PFSK-1 (cell line): ENCODE results near the gene APOM.

ENCODE experiments used
- FOXP2 ChIP-seq: optimal IDR thresholded peaks from 2 replicates; pipeline ENCODE3; 2011; ENCODE audit warnings: borderline replicate concordance, control low read depth, inconsistent platforms; ENCODE audit not compliant: insufficient read depth; ENCODE audit errors: extremely low read length, extremely low read depth
- POLR2AphosphoS5 ChIP-seq: IDR thresholded peaks from 2 replicates; pipeline ENCODE4 v1.6.1; 2012; ENCODE audit warnings: low read depth, mild to moderate bottlenecking, control low read depth, low read length, moderate library complexity
- REST ChIP-seq, 2 experiments: IDR thresholded peaks; 2 replicates each; pipeline versions ENCODE4 v1.6.1 to v1.8.0; 2011 to 2012; ENCODE audit warnings: low read depth in 2 of 2, low read length in 2 of 2, control low read depth in 1 of 2, inconsistent platforms in 1 of 2, mild to moderate bottlenecking in 1 of 2, moderate library complexity in 1 of 2; ENCODE audit not compliant: insufficient read depth in 1 of 2
- SIN3A ChIP-seq: IDR thresholded peaks from 2 replicates; pipeline ENCODE4 v1.6.1; 2012; ENCODE audit warnings: mild to moderate bottlenecking, low read length, moderate library complexity, borderline replicate concordance; ENCODE audit not compliant: insufficient read depth
- TAF1 ChIP-seq: IDR thresholded peaks from 2 replicates; pipeline ENCODE4 v1.6.1; 2012; ENCODE audit warnings: low read length, control low read depth, borderline replicate concordance; ENCODE audit not compliant: insufficient read depth

Gene APOM

GRCh38 chr6:31629014-31629413 lies 26.7 kb upstream of the APOM start:
- TF ChIP-seq SIN3A (no peak), POLR2AphosphoS5 (peak; percentile 35; the same call in 1 of the 2 replicates)

GRCh38 chr6:31630177-31630934 lies 25.3 kb upstream of the APOM start:
- peak; percentile 41; the same call in 1 of the 2 replicates for TF ChIP-seq POLR2AphosphoS5
- TF ChIP-seq FOXP2, result no peak

- TF ChIP-seq TAF1 (no peak), SIN3A (no peak), POLR2AphosphoS5 (no peak), FOXP2 (no peak), REST (IDR thresholded peaks at IDR 0.05; ENCODE audit: insufficient read depth in 1 of 2, low read depth in 2 of 2, low read length in 2 of 2) (no peak)
Measured at GRCh38 chr6:31631209-31631608, 24.5 kb upstream of the APOM start.

- no peak for TF ChIP-seq POLR2AphosphoS5
- no peak for TF ChIP-seq FOXP2
- TF ChIP-seq TAF1, result no peak
- TF ChIP-seq REST (IDR thresholded peaks at IDR 0.05; ENCODE audit: insufficient read depth in 1 of 2, low read depth in 2 of 2, low read length in 2 of 2), result no peak
Measured at GRCh38 chr6:31631681-31632278, 23.9 kb upstream of the APOM start.

- TF ChIP-seq TAF1 (no peak), SIN3A (no peak), FOXP2 (no peak), REST (IDR thresholded peaks at IDR 0.05; ENCODE audit: insufficient read depth in 1 of 2, low read depth in 2 of 2, low read length in 2 of 2) (no peak), POLR2AphosphoS5 (no peak)
Measured at GRCh38 chr6:31632279-31632946, 23.3 kb upstream of the APOM start.

GRCh38 chr6:31633447-31633846 lies 22.2 kb upstream of the APOM start:
- no peak for TF ChIP-seq FOXP2
- 0 out of 2 replicates have a peak, but pooled peaks have one; percentile 47 for TF ChIP-seq POLR2AphosphoS5
